OCI-LY3 (cell line): Measurements from ENCODE around the gene ARSD.
"Not testable (repeated sequence)": the region's sequence is repeated elsewhere in the genome, so short reads cannot be mapped to it uniquely, and the experiment has no call there.

Source experiments
- H2AFZ ChIP-seq: fragments of 200-600, 300-600 bp; shearing (Covaris generic); 2 replicates; pipeline ENCODE4 v1.6.0; 2014; ENCODE audit warnings: antibody characterized with exemption, low read depth, low read length
- H3K27ac ChIP-seq: fragments of 200-600, 300-600 bp; sonication (generic); 2 replicates; pipeline ENCODE4 v1.5.1; 2014; ENCODE audit warnings: mild to moderate bottlenecking, low read length, moderate library complexity, mixed read lengths
- H3K27me3 ChIP-seq: fragments of 200-600, 300-600 bp; sonication (generic); 2 replicates; pipeline ENCODE4 v1.6.1; 2014; ENCODE audit warnings: low read depth, low read length, mixed read lengths
- H3K36me3 ChIP-seq: fragments of 200-600, 300-600 bp; sonication (generic); replicated peaks from 2 replicates; pipeline ENCODE3; 2014; ENCODE audit warnings: low read depth, low read length, mixed read lengths
- H3K4me1 ChIP-seq: fragments of 300-600, 200-600 bp; sonication (generic); 2 replicates; pipeline ENCODE4 v1.6.1; 2014; ENCODE audit warnings: low read length, mixed read lengths
- H3K4me2 ChIP-seq: fragments of 200-600, 300-600 bp; sonication (generic); 2 replicates; pipeline ENCODE4 v1.6.1; 2014; ENCODE audit warnings: low read length, mixed read lengths
- H3K4me3 ChIP-seq: fragments of 300-600, 200-600 bp; sonication (generic); 2 replicates; pipeline ENCODE4 v1.5.1; 2014; ENCODE audit warnings: antibody characterized with exemption, mild to moderate bottlenecking, low read length, moderate library complexity
- H3K79me2 ChIP-seq: fragments of 300-600, 200-600 bp; shearing (Covaris generic); 2 replicates; pipeline ENCODE4 v1.6.1; 2014; ENCODE audit warnings: mild to moderate bottlenecking, low read length, mixed read lengths
- H3K9ac ChIP-seq: fragments of 300-600, 200-600 bp; shearing (Covaris generic); 2 replicates; pipeline ENCODE4 v1.6.0; 2014; ENCODE audit warnings: mild to moderate bottlenecking, low read length, moderate library complexity
- H3K9me3 ChIP-seq: fragments of 200-600, 300-600 bp; shearing (Covaris generic); 2 replicates; pipeline ENCODE4 v1.6.1; 2014; ENCODE audit warnings: low read length, mixed read lengths; ENCODE audit not compliant: insufficient read depth
- H4K20me1 ChIP-seq: fragments of 200-600, 300-600 bp; sonication (generic); 2 replicates; pipeline ENCODE4 v1.6.1; 2016; ENCODE audit warnings: low read length, mixed read lengths; ENCODE audit not compliant: insufficient read depth
- CTCF ChIP-seq: fragments of 200-600, 300-600 bp; sonication (generic); IDR thresholded peaks from 2 replicates; pipeline ENCODE4 v1.5.1; 2014; ENCODE audit warnings: antibody characterized with exemption, low read length, low read depth
- EZH2phosphoT487 ChIP-seq: fragments of 200-600 bp; shearing (Covaris generic); IDR thresholded peaks from 2 replicates; pipeline ENCODE4 v1.6.1; 2018; ENCODE audit warnings: antibody characterized with exemption, mixed run types, low read depth

The ARSD gene, protein sequence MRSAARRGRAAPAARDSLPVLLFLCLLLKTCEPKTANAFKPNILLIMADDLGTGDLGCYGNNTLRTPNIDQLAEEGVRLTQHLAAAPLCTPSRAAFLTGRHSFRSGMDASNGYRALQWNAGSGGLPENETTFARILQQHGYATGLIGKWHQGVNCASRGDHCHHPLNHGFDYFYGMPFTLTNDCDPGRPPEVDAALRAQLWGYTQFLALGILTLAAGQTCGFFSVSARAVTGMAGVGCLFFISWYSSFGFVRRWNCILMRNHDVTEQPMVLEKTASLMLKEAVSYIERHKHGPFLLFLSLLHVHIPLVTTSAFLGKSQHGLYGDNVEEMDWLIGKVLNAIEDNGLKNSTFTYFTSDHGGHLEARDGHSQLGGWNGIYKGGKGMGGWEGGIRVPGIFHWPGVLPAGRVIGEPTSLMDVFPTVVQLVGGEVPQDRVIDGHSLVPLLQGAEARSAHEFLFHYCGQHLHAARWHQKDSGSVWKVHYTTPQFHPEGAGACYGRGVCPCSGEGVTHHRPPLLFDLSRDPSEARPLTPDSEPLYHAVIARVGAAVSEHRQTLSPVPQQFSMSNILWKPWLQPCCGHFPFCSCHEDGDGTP

GRCh38 chrX:2928583-2929434 lies at the start of gene ARSD:
ARSD (minus strand) TSS chrX:2929339; CDS start chrX:2929275, 64 bp downstream.
- Histone ChIP-seq H4K20me1 (no peaks in the 10 kb centered on the region), H3K27me3 (no peaks in the 10 kb centered on the region), H3K4me3 (no peak within 1 kb of the TSS), H2AFZ (no peak within 1 kb of the TSS), H3K9ac (no peak within 1 kb of the TSS), H3K79me2 (no peaks in the 10 kb centered on the region), H3K4me1 (peaks cover 6% of the 10 kb centered on the region), H3K36me3 (no peaks in the 10 kb centered on the region), H3K27ac (no peak within 1 kb of the TSS), H3K4me2 (no peak within 1 kb of the TSS), H3K9me3 (no peaks in the 10 kb centered on the region)
- TF ChIP-seq CTCF (no peak), EZH2phosphoT487 (no peak)

GRCh38 chrX:2978639-2979038 lies 49.5 kb upstream of the ARSD start:
- not testable (repeated sequence) for H3K27me3 ChIP-seq, H3K9me3 ChIP-seq, H3K4me3 ChIP-seq, H3K36me3 ChIP-seq, H3K79me2 ChIP-seq, H3K9ac ChIP-seq, H4K20me1 ChIP-seq, H2AFZ ChIP-seq, H3K4me2 ChIP-seq, H3K4me1 ChIP-seq, H3K27ac ChIP-seq

DNA sequence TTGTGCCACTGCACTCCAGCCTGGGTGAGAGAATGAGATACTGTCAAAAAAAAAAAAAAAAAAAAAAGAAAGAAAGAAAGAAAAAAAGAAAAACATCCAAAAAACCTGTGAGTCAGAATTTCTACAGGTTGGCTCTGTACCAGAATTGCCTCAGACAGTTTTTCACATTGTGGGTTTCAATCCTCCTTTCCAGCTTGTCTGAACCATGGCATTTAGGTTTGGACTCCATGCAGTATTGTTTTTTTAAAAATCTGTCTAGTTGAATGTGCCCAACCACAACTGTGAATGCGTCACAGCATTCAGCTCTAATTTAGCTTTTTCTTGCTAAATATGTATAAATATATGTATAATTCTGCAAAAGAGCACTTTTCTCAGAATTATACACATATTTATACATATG lies 45.8 kb upstream of the ARSD start:
- no peaks in the 10 kb centered on the region for H3K36me3 ChIP-seq
- H3K9me3 ChIP-seq = no peaks in the 10 kb centered on the region
- TF ChIP-seq EZH2phosphoT487 = no peak
- no peak for TF ChIP-seq CTCF
- no peak overlapping the region for H3K4me3 ChIP-seq
- no peak overlapping the region for H2AFZ ChIP-seq
- no peak overlapping the region for H3K4me2 ChIP-seq
- no peaks in the 10 kb centered on the region for H3K27me3 ChIP-seq
- no peaks in the 10 kb centered on the region for H3K4me1 ChIP-seq
- H4K20me1 ChIP-seq = no peaks in the 10 kb centered on the region
- H3K79me2 ChIP-seq = no peaks in the 10 kb centered on the region
- no peak overlapping the region for H3K9ac ChIP-seq
- no peak overlapping the region for H3K27ac ChIP-seq

GRCh38 chrX:2972391-2972790 lies 43.3 kb upstream of the ARSD start:
- Histone ChIP-seq H3K27me3 (no peaks in the 10 kb centered on the region), H3K36me3 (no peaks in the 10 kb centered on the region), H3K9me3 (no peaks in the 10 kb centered on the region), H3K4me1 (no peaks in the 10 kb centered on the region), H4K20me1 (no peaks in the 10 kb centered on the region), H3K4me2 (no peak overlapping the region), H3K4me3 (no peak overlapping the region), H3K79me2 (no peaks in the 10 kb centered on the region), H3K9ac (no peak overlapping the region), H3K27ac (no peak overlapping the region), H2AFZ (no peak overlapping the region)
- TF ChIP-seq EZH2phosphoT487 (no peak), CTCF (no peak)
